Omental fat pad (tissue), 4 donors: ENCODE data around the gene SHB. TPM values are rescaled to one million over a fixed set of nuclear protein-coding genes. Genes with fewer than 3 reads are reported as not detected.

Experiments
- ATAC-seq: fragments of 150-250 bp; one replicate; pipeline ENCODE4 v1.9.1; 2016; ENCODE audit warnings: mild to moderate bottlenecking, moderate library complexity; ENCODE audit not compliant: low FRiP score
- DNase-seq: peaks from one replicate; pipeline ENCODE4 v3.0.0-alpha.2; 2019; ENCODE audit warnings: low spot score
- CTCF ChIP-seq, 3 donors: fragments of 450-650 bp; IDR thresholded peaks; one replicate each; pipeline ENCODE4 v1.5.1; 2016 to 2017; ENCODE audit warnings: antibody characterized with exemption in 3 of 3, mild to moderate bottlenecking in 3 of 3, moderate library complexity in 2 of 3
- total RNA-seq, 4 donors: library from RNA; depleted of rRNA; stranded (reverse); fragments of >200 nt; gene quantifications; one replicate each; pipeline ENCODE4 v1.1.0, GENCODE V29; 2016

SHB gene
- total RNA-seq, 4 donors from 2014 or later, result 10.4 to 61.6 (median 20.7) TPM

GRCh38 chr9:38082446-38083287 is 13.6 kb upstream of the SHB start:
- no peak for TF ChIP-seq CTCF (IDR thresholded peaks at IDR 0.05)
- DNase-seq (no peak), ATAC-seq (no peak)

DNA sequence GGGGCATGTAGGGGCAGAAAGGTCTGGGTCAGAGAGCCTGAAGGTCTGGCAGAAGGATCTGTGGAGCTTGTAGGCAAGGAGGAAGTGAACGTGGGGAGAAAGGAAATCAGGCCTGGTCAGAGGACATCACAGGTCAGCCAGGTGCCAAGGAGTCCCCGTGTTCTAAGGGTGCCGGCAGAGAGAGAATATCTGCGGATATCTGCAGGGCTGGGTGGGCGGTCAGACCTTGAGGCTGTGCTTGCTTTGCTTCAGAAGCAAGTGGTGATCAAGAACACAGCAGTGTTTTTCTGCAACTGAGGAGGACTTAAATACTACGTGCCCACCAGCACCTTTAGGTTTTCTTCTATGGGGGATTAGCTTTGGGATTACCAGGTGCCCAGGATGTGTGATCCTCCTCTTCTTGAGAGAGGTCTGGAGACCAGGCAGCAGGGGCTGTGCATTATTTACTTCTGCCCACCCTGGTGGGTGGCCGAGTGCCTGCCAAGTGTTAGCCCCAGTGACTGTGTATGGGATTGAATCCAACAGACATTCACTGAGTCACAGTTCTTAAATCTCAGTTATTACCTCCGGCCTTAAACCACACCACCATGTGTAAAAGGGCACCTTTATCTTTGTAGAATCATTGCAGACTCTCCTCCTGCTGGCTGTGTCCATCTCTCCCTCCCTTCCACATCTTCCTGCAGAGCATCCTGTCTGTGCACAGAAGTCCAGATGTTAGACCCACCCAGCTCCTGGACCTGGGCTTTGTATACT is 12.5 kb upstream of the SHB start:
- DNase-seq (no peak), ATAC-seq (no peak)
- TF ChIP-seq CTCF (IDR thresholded peaks at IDR 0.05), result no peak

- ATAC-seq, result peak; percentile 38
- DNase-seq, result no peak
- no peak for TF ChIP-seq CTCF (IDR thresholded peaks at IDR 0.05)
Observed at GRCh38 chr9:38079461-38080031, 10.5 kb upstream of the SHB start.

GRCh38 chr9:38075272-38075671 is 6.2 kb upstream of the SHB start:
- no peak for TF ChIP-seq CTCF (IDR thresholded peaks at IDR 0.05)
- DNase-seq (no peak), ATAC-seq (no peak)

GRCh38 chr9:38074441-38074961 is 5.5 kb upstream of the SHB start:
- no peak for TF ChIP-seq CTCF (IDR thresholded peaks at IDR 0.05)
- ATAC-seq (no peak), DNase-seq (no peak)

DNA sequence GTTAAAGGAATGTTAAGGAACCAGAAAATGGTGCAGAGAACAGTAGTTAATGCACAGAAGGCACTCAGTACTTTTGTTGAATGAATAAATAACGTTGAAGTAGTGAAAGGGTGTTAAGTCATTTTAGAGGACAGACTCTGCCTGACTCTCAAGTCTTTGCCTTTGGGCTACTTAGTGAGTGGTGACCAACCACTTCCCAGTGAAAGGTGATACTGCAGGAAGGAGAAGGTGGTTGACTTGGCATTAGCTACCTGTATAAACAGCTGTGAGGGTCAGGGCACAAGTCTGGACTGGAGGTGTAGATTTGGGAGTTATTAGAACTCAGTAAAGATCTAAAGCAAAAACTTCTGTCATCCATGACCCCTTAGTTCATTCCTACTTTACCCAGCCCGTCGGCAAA is 4.9 kb upstream of the SHB start:
- TF ChIP-seq CTCF (IDR thresholded peaks at IDR 0.05), result no peak
- ATAC-seq (no peak), DNase-seq (no peak)
